Activated T-helper 1 cell treated with Interleukin-2 at 50 U/mL for 16 hours (primary cell): ENCODE data around the gene WTIP.
"Not testable (repeated sequence)": the region's sequence is repeated elsewhere in the genome, so short reads cannot be mapped to it uniquely, and the experiment has no call there.

Experiments
- DNase-seq: peaks from one replicate; pipeline ENCODE4 v3.0.0-alpha.2; 2020; ENCODE audit warnings: low read depth

Gene WTIP

DNA sequence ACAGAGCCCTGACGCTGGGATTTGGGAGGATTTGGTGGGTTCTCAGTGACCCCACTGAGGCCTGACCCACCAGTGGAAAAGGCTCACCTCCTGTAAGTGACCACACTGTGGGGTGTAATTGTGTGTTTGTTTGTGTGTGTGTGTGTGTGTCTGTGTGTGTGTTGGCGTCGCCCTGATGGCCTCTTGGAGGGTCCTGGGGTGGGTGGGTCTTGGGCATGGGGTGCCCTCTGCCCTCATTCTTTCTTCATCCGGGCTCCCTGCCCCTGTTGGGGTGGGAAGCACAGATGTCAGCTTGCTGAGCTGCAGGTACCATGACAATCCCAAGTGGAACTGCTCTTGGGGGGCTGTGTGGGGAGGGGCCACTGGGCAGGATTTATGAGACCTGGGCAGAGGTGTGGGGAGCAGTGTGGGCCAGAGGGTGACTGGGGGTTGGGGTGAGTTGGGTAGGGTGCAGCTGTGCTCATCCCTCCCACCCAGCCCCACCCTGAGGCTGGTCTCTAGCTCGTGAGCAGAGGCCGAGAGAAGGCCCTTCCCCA lies 22.8 kb downstream of the WTIP start:
- no peak for DNase-seq

DNA sequence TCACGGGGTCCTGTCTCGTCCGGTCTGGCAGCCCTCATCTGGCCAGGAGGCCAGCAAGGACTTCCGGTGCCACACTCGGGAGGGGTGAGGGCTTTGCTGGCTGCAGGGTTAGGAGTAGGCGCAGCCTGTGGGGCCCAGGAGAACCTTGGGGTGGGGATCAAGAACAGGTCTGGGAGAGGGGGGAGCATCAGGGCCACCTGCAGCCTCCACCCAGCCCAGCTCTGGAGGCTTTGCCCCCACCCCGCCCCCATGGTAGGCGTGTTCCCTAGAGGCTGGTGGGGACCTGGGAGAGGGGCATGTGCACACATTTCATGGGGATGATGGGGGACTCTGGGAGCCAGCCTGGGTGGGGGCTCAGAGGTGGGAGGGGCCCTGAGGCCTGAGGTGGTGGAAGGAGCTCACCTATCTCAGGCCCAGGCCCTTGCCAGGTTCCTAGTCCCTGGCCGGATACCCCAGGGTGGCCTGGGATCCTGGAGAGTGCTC lies 23.3 kb downstream of the WTIP start:
- DNase-seq, result no peak

DNA sequence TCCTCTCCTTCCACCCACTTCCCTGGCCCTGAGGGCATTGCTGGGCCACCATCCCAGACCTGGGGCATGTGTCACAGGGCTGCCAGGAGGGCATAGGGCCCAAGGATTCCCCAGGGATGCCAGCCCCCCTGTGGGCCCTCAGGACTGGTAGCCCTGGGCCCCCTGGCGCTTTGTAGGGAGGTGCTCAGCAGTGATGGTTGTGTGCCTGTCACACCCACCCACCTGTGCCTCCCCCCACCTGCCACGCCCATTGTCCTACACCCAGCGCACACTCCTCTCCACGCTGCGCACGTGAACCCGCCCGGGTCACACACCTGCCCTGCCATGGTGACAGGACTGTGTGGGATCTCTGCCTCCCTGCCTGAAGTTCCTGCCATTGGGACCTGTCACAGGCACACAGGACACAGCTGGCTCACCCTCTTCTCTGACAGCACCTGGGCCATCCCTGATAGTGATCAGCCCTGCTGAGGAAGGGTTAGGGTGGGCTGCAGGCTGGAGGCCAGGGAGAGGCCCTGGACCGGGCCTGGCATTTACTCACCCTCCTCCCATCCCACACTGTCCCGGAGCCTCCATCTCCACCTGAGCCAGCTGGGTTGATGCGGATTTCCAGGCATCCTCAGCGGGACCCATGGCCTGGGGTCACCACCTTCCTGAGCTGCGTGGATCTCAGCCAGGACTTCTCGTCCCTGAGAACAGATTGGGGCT lies 23.9 kb downstream of the WTIP start:
- DNase-seq, result no peak

DNA sequence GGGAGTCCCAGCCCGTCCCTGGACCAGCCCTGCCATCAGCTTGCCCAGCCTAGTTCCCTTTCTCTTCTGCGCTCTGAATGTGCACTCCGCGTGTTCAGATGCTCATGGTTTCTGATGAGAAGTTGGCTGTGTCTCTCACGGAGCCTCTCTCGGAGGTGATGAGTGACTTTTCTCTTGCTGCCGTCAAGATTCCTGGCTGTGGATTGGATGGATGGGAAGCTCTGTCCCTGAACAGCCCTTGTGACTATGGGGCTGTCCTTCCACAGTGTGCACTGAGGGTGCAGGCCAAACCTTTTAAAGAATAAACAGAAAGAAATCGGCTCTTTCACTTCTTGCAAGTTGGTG lies 24.4 kb downstream of the WTIP start:
- DNase-seq, result no peak

DNA sequence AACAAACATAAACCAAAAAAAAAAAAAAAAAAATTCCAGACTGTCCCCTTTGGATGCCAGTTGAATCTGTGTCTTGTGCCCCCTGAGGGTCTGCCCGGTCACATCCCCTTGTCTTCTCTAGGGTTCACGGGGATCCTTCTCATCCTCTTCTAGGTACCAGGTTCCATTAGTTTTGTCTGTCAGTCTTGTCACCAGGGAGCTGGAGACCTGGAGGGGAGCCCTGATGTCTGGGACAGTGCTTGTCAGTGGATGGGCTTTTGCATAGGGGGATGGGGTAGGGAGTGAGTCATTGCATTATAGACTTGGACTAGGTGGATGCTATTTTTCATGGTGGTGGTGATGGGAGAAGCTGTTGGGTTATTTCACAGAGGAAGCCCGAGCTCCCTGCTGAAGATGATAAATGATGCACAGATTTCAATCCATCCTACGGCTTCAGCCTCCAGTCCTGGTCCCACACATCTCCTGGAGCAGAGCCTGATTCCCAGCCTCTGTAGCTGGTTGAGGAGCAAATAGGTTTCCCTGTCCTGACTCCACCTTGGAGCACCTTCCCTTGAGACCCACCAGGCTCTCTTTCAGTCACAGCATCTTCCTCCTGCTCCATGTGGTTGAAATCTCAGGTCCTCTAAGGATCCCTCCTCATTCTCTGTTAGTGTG lies 26.0 kb downstream of the WTIP start:
- DNase-seq, result no peak

DNA sequence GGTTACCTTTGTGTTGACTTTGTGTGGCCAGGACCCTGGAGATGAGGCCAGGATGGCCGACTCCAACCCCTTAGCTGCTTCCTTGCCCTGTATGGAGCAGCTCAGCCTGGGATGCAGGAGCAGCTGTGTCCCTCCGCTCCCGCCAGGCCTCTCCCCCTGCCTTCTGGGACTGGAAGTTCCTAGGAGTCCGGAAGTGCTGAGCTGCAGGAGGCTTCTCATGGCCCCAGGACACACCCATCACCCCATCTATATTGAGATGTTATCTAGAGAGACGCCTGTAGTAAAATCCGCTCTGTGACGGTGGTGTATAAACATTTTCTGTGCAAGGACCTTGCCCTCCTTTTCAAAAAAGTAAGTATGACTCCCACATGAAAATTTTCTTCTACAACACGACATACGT lies 27.0 kb downstream of the WTIP start:
- no peak for DNase-seq

DNA sequence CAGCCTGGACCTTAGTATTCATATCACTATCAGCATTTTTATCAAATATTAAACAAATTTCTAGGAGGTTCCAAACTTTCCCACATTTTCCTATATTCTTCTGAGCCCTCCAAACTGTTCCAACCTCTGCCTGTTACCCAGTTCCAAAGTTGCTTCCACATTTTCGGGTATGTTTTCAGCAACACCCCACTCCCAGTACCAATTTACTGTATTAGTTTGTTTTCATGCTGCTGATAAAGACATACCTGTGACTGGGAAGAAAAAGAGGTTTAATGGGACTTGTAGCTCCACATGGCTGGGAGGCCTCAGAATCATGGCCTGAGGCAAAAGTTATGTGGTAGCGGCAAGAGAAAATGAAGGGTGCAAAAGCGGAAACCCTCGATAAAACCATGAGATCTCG lies 29.3 kb downstream of the WTIP start:
- DNase-seq, result not testable (repeated sequence)

DNA sequence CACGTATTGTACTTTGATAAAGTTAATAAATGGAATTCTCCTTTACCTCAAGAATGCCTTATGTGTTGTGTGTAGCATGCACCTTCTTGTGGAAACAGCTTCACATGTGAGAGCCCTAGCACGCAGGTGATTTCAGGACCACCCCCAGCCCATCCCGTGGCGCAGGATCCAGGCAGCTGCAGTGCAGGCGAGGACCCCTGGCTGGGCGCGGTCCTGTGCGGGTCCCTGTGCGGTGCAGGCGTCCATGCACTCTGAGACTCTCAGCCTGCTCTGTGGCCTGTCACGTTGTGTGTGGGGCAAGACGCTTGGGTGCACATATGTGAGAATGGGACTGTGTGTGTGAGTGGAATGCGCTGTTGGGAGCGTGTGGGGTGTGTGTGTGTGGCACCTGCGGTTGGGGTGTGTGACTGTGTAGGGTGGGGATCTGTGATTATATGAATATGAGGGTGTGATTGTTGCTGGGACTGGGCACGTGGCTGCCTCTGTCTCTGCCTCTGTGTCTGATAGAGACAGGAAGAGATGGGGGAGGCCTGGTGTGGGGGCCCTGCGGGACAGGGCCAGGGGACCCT lies 30.8 kb downstream of the WTIP start:
- no peak for DNase-seq

DNA sequence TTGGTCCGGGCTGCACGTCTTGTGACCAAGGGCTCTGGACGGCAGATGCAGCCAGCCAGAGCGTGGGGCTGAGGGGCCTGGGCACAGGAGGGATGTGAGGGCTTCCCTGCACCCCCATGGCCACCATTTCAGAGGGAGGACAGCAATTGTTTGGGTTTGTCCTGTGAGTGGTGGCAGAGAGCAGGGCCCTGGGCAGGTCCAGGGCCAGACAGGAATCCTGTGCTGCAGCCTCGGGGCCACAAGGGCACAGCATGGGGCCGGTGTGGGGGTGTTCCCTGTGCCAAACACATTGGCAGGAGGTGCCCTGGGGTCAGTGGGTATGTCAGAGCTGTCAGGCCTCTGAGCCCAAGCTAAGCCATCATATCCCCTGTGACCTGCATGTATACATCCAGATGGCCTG lies 32.2 kb downstream of the WTIP start:
- no peak for DNase-seq

DNA sequence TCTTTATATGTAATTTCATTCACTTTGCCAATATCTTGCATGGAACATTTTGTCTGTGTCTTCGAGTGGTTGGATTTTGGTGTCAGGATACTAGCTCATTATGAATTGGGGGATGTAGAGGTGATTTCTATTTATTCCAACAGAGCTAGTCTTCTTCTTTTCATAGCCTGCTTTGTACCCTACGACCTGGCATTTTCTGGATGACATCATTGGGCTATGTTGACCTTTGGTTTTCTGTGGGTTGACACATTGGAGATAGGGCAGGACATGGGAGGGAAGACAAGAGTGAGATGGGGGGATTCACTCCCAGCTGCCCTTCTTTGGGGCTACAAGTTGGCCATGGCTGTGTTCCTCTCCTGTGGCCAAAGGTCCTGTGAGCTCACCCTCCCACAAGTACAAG lies 38.0 kb downstream of the WTIP start:
- DNase-seq, result no peak

DNA sequence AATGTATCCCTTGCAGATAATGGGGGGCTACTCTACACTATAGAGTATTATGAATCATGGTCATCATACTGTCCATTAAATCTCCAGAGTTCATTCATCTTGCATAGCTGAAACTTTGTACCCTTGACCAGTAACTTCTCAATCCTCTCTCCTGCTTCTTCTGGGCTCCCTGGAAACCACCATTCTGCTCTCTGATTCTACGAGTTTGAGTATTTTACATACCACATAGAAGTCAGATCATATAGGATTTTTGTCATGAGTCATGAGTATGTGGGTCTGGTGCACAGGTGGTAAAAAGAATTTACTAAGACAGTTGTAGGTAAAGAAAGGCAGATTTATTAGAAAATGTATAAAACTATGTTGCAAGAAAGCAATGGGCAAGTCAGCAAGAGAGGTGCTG lies 41.9 kb downstream of the WTIP start:
- no peak for DNase-seq

DNA sequence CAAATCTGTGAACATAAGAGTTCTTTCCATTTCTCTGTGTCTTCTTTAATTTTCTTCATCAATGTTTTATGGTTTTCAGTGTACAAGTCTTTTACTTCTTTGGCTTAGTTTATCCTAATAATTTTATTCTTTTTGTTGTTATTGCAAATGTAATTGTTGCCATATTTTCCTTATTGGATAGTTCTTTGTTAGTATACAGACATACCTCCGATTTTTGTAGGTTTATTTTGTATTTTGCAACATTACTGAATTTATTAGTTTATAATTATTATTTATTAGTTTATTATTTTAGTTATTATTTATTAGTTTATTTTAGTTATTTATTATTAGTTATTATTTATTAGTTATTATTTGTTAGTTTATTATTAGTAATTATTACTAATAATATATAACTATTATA lies 43.4 kb downstream of the WTIP start:
- no peak for DNase-seq

DNA sequence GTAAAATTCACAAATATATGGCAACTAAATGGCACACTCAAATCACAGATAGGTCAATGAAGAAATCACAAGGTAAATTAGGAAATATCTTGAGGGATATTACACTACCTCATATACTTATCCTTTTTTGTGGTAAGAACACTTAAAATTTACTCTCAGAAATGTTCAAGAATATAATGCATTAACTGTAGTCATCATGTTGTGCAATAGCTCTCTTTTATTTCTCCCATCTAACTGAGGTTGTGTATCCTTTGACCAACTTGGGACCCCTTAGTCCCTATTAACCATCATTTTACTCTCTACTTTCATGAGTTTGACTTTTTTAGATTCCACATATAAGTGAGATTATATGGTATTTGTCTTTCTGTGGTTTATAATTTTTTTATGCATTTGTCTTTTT lies 52.6 kb downstream of the WTIP start:
- DNase-seq, result no peak

DNA sequence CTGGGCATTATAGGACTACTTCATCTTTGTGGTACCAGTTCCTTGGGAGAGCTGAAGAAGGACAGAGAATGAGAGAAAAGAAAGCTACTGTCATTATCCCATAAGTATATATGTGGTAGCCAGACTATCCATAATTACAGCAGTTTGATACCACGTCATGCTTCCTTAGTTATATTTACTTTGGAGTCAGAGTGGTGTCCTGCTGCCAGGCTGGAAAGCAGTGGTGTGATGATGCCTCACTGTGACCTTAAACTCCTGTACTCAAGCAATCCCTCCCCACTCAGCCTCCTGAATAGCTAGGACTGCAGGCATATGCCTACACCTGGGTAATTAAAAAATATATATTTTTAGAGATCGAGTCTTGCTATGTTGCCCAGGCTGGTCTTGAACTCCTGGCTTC lies 57.8 kb downstream of the WTIP start:
- DNase-seq, result no peak

DNA sequence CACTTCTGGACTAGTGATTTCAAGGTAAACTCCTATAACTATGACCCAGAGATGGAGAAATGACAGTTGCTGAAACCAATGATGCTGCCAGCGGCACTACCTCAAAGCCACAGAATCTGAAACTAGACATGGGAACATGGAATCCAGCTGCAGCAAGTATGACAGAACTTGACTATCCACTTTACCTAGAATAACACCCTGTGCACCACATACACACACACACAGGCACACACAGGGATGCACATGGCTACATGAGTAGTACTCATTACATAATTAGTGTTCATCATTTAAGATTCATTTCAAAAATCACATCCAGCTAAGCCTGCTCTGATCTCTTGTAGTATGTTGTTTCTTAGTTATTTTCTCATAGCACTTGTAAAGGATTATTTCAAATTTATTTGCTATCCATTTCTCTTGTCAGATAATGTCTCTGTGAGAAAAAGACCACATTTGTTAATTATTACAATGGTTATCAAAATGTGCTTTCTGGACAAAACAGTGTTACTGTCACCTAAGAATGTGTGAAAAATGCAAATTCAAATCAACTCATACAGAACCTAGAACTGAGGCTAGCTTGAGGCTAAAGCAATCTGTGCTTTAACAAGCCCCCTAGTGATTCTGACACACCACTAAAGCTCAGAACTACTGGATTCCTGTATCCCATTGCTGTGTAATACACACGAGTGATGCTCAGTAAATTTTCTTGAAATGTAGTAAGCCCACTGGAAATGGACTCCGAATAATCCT lies 59.4 kb downstream of the WTIP start:
- DNase-seq, result no peak

DNA sequence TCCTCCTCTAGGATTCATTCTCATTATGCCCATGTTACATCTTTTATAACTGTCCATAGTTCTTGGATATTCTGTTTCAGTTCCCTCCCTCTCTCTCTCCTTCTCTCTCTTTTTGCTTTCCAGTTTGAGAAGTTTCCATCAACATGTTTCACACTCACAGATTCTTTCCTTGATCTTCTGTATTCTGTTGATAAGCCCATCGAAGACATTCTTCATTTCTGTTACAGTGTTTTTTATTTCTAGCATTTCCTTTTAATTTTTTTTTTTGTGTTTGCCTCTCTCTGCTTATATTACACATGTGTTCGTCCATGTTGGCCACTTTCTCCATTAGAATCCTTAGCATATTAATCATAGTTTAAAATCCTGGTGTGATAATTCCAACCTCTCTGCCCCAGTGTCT lies 68.3 kb downstream of the WTIP start:
- no peak for DNase-seq

DNA sequence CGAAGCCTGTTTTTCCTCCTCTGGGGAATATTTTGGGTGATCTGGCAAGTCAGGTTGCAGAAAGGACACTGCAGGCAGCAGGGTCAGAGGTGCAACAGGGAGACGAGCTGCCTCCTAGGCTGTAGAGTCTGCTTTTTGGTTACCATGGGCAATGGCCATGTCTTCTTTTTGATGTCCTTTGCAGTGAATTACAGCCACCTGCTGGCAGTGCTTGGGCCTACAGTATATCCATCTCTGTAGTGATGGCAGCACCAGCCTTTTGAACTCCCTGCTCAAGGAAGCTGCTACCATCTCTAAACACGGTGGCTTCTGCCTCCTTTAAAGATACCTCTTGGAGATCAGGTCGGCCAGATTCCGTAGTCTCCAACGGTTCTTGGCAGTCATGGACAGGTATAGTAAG lies 73.9 kb downstream of the WTIP start:
- no peak for DNase-seq

DNA sequence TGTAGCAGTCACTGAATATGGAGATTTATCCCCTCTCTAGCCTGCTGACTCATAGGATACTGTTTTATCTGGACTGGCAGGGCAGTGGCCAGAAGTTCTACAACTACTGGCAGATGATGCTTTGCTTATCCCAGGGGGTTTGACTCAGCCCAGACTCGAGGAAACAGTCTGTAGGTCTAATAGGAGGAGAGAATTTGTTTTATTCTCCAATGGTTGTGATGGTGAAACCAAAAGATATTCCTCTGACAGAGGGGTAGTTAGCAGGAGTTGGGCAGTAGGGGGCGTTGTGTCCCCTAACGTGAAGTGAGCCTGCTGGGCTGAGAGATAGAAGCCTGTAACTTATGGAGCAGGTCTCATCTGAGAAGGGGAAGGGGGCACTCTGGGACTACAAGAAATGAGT lies 74.9 kb downstream of the WTIP start:
- no peak for DNase-seq

DNA sequence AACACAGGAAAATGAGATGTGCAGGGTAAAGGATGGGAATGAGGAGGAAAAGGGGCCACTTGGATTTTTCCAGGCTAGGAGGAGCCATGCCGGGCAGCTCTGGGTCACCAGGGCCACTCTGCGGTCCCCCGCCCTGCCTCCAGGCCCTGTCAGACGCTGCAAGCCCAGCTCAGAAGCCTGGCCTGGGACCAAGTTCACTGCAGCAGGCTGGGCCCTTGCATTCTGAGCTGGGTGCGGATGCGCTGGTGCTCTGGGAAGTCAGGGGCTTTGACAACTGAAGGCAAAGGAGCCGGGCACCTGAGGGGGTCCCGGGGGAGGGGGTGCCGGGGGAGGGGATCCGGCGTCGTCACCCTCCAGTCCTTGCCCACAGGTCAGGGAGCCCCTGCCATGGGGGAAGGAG lies 77.5 kb downstream of the WTIP start:
- no peak for DNase-seq

DNA sequence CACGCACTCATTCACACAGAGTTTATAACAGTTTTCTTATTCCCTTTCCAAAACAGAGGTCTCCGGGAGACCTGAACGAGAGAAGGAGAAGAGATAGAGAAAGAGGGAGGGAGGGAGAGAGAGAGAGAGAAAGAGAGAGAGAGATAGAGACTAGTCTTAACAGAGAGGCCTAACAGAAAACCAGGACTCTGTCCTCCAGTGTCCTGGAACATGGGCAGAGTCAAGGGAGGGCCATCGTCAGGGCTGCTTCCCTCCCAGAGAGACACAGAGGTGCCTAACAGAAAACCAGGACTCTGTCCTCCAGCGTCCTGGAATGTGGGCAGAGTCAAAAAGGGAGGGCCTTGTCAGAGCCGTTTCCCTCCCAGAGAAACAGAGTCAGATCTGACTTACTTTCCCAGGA lies 78.7 kb downstream of the WTIP start:
- no peak for DNase-seq
